ENCODE measurements around the gene SLC49A4. TPM values are rescaled to one million over a fixed set of nuclear protein-coding genes. Genes with fewer than 3 reads are reported as not detected.

SLC49A4 gene
- polyA plus RNA-seq, 2 of the 4 experiments (the other 2 are of a cell fraction), result 11.1 to 16.2 TPM

DNA sequence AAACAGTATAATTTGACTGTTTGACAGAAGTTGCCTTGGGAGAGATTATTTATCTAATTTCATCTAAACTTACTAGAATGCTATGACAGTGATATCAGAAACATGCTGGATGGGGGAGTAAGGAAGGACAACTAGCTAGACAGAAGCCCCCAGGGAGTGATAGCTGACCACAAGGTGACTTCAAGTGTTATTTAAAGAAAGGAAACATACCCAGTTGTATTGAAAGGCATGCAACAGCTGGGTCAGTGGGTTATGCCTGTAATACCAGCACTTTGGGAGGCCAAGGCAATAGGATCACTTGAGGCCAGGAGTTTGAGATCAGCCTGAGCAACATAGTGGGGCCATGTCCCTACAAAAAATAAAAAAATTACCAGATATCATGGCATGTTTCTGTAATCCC is 69.6 kb downstream of the SLC49A4 start:
- Histone ChIP-seq H3K27ac (no peak overlapping the region), H3K9me3 (no peaks in the 10 kb centered on the region), H3K4me2 (no peak overlapping the region), H3K4me3 (no peak overlapping the region), H3K4me1 (no peaks in the 10 kb centered on the region)
- FAIRE-seq, result no peak
- no peak for DNase-seq (ENCODE audit: low read depth in 1 of 2, low spot score in 1 of 2)
- ATAC-seq, result no peak
- ChIA-PET CTCF (no interaction called here), POLR2A (no interaction called here)
- no peak for TF ChIP-seq HEYL (CRISPR knock-in tag; IDR thresholded peaks at IDR 0.05)

DNA sequence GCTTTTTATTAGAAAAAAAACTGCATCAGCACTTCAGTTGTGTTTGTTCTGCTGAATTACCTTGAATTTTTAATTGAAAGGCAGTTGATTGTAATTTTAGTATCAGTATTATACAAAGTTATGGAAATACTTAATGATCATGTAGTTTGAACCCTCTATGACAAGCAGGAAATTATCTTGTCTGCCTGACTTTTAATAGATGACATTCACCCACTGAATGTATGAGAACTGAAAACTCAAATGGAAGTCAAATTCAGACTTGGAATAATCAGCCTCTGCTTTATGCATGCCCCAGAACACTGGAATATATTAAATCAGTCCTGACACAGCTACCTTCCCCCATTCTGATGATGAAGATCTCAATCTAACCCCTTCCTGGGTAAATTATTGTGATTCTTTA is 73.5 kb downstream of the SLC49A4 start:
- Histone ChIP-seq H3K4me3 (no peak overlapping the region), H3K4me1 (no peaks in the 10 kb centered on the region), H3K4me2 (no peak overlapping the region), H3K9me3 (no peaks in the 10 kb centered on the region), H3K27ac (no peak overlapping the region)
- FAIRE-seq (no peak), ATAC-seq (no peak), DNase-seq (ENCODE audit: low read depth in 1 of 2, low spot score in 1 of 2) (no peak)
- CTCF ChIA-PET, result no interaction called here
- TF ChIP-seq ZC3H11A (IDR thresholded peaks at IDR 0.05), result no peak
- no peak for TF ChIP-seq RAD21 (conservative IDR thresholded peaks at IDR 0.05 in 1 of 2, IDR thresholded peaks at IDR 0.05 in 1 of 2)
- no peak for TF ChIP-seq PHF8 (IDR thresholded peaks at IDR 0.05; ENCODE audit: borderline replicate concordance, low read depth)
- no peak for TF ChIP-seq EHMT2 (IDR thresholded peaks at IDR 0.05; ENCODE audit: low read depth)
- TF ChIP-seq KDM1A (IDR thresholded peaks at IDR 0.05; ENCODE audit: low read depth), result no peak
- TF ChIP-seq ZNF302 (CRISPR knock-in tag; IDR thresholded peaks at IDR 0.05), result no peak
- no peak for TF ChIP-seq RARB (CRISPR knock-in tag; IDR thresholded peaks at IDR 0.05)
- no peak for TF ChIP-seq SMC3 (IDR thresholded peaks at IDR 0.05)
- no peak for TF ChIP-seq EHF (CRISPR knock-in tag; IDR thresholded peaks at IDR 0.05)
- TF ChIP-seq HDAC2 (IDR thresholded peaks at IDR 0.05), result no peak
- TF ChIP-seq USF2 (IDR thresholded peaks at IDR 0.05), result no peak
- TF ChIP-seq HMGXB4 (CRISPR knock-in tag; IDR thresholded peaks at IDR 0.05; ENCODE audit: borderline replicate concordance), result no peak
- TF ChIP-seq MAFK (IDR thresholded peaks at IDR 0.05; ENCODE audit: partially characterized antibody), result no peak
- no peak for TF ChIP-seq GATA3 (IDR thresholded peaks at IDR 0.05; ENCODE audit: borderline replicate concordance)
- TF ChIP-seq HOXB5 (CRISPR knock-in tag; IDR thresholded peaks at IDR 0.05), result no peak
- no peak for TF ChIP-seq KDM5A (IDR thresholded peaks at IDR 0.05)
- TF ChIP-seq, protein P1, sequence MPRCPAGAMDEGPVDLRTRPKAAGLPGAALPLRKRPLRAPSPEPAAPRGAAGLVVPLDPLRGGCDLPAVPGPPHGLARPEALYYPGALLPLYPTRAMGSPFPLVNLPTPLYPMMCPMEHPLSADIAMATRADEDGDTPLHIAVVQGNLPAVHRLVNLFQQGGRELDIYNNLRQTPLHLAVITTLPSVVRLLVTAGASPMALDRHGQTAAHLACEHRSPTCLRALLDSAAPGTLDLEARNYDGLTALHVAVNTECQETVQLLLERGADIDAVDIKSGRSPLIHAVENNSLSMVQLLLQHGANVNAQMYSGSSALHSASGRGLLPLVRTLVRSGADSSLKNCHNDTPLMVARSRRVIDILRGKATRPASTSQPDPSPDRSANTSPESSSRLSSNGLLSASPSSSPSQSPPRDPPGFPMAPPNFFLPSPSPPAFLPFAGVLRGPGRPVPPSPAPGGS (IDR thresholded peaks at IDR 0.05), result no peak
- no peak for TF ChIP-seq NFE2L2 (conservative IDR thresholded peaks at IDR 0.05; ENCODE audit: low read length)
- no peak for TF ChIP-seq CHD4 (IDR thresholded peaks at IDR 0.05; ENCODE audit: borderline replicate concordance)
- POLR2A ChIA-PET, result no interaction called here

GRCh38 chr3:122873741-122874515 is 79.1 kb downstream of the SLC49A4 start:
- Histone ChIP-seq H3K27ac (no peak overlapping the region), H3K4me2 (no peak overlapping the region), H3K9me3 (no peaks in the 10 kb centered on the region), H3K4me3 (no peak overlapping the region), H3K4me1 (no peaks in the 10 kb centered on the region)
- ChIA-PET POLR2A (no interaction called here), CTCF (interaction anchor here (0.6 to 1.2 kb wide), 2 partner anchors 16 to 757 kb away, joined by 3 to 4 read pairs; no protein-coding TSS in a partner anchor)
- TF ChIP-seq NR3C1 (IDR thresholded peaks at IDR 0.05) (no peak), JUNB (IDR thresholded peaks at IDR 0.05) (no peak), POLR2AphosphoS2 (conservative IDR thresholded peaks at IDR 0.05; ENCODE audit: low read length) (no peak), EHF (CRISPR knock-in tag; IDR thresholded peaks at IDR 0.05) (no peak), PHF8 (IDR thresholded peaks at IDR 0.05; ENCODE audit: borderline replicate concordance, low read depth) (no peak)
- 93% methylated on average over 9 of the region's 9 CpGs for WGBS (ENCODE audit: missing lambda C conversion rate)
- FAIRE-seq (no peak), ATAC-seq (no peak), DNase-seq (ENCODE audit: low read depth in 1 of 2, low spot score in 1 of 2) (no peak)

Measured in A549 (cell line).